A673 (cell line): Measurements from ENCODE around the gene YPEL2. TPM values are rescaled to one million over a fixed set of nuclear protein-coding genes. Genes with fewer than 3 reads are reported as not detected.

ENCODE experiments used
- BruUV-seq: library from RNA; stranded (reverse); fragments of 400-500 nt; replicated peaks from 2 replicates; lab custom pipeline; 2021; lab: Mats Ljungman, UMichigan
- CTCF ChIA-PET: fragments of 300-600 bp; sonication (Branson Sonifier 250); formaldehyde crosslinking; loops from one replicate; lab custom pipeline; 2022; ENCODE audit warnings: antibody characterized with exemption; lab: Charles Lee
- POLR2A ChIA-PET: fragments of 300-600 bp; sonication (Branson Sonifier 250); formaldehyde crosslinking; loops from one replicate; lab custom pipeline; 2022; ENCODE audit warnings: antibody characterized with exemption; ENCODE audit not compliant: low non-redundant PET; lab: Charles Lee
- DNase-seq: peaks from one replicate; pipeline ENCODE4 v3.0.0-alpha.2; 2015; ENCODE audit warnings: low spot score
- H3K27ac ChIP-seq: fragments of 200-600 bp; sonication (generic); 2 replicates; pipeline ENCODE4 v1.5.1; 2016; ENCODE audit warnings: mixed run types, low read depth, mild to moderate bottlenecking, mixed read lengths, antibody characterized with exemption, low read length; ENCODE audit not compliant: poor library complexity, severe bottlenecking
- H3K27me3 ChIP-seq: fragments of 200-600 bp; sonication (generic); replicated peaks from 2 replicates; pipeline ENCODE4 v1.6.1; 2017; ENCODE audit warnings: mixed run types, low read depth, mild to moderate bottlenecking, mixed read lengths, antibody characterized with exemption, low read length; ENCODE audit not compliant: insufficient read depth, poor library complexity
- H3K36me3 ChIP-seq: fragments of 200-600 bp; sonication (generic); 2 replicates; pipeline ENCODE4 v1.6.1; 2016; ENCODE audit warnings: mixed run types, mild to moderate bottlenecking, mixed read lengths, antibody characterized with exemption, low read length; ENCODE audit not compliant: insufficient read depth, poor library complexity, severe bottlenecking
- H3K4me1 ChIP-seq: fragments of 200-600 bp; sonication (generic); 2 replicates; pipeline ENCODE4 v1.6.1; 2017; ENCODE audit warnings: mixed run types, mild to moderate bottlenecking, mixed read lengths, antibody characterized with exemption, low read length; ENCODE audit not compliant: insufficient read depth, poor library complexity, severe bottlenecking
- H3K4me3 ChIP-seq: fragments of 200-600 bp; sonication (generic); 2 replicates; pipeline ENCODE4 v1.5.1; 2016; ENCODE audit warnings: low read depth, mixed run types, mild to moderate bottlenecking, mixed read lengths, low read length; ENCODE audit not compliant: poor library complexity, severe bottlenecking
- H3K9me3 ChIP-seq: fragments of 200-600 bp; sonication (generic); 2 replicates; pipeline ENCODE4 v1.6.1; 2016; ENCODE audit warnings: mixed run types, low read depth, mild to moderate bottlenecking, mixed read lengths, antibody characterized with exemption, low read length; ENCODE audit not compliant: poor library complexity, severe bottlenecking
- EZH2 ChIP-seq: fragments of 200-600 bp; sonication (generic); IDR thresholded peaks from 2 replicates; pipeline ENCODE4 v1.6.1; 2017; ENCODE audit warnings: borderline replicate concordance, low read depth, mild to moderate bottlenecking, mixed read lengths, antibody characterized with exemption, low read length; ENCODE audit not compliant: poor library complexity, severe bottlenecking
- intact Hi-C: fragments of 100-400 bp; cut with micrococcal nuclease; formaldehyde crosslinking; loops from one replicate; pipeline ENCODE4 v1.10.0; 2022; ENCODE audit not compliant: unreplicated experiment
- total RNA-seq: library from RNA; stranded (reverse); gene quantifications from 2 replicates; pipeline ENCODE4 v1.2.3, GENCODE V29; 2021
- TF ChIP-seq, protein P1 (sequence below): fragments of 300-800, 200-600 bp; sonication (generic); conservative IDR thresholded peaks from 2 replicates; pipeline ENCODE4 v1.5.1; 2017; ENCODE audit warnings: low read depth, mild to moderate bottlenecking, antibody characterized with exemption, low read length, moderate library complexity, mixed read lengths

The YPEL2 gene
- total RNA-seq, 1 experiment from 2014 or later = 0.60 TPM

DNA sequence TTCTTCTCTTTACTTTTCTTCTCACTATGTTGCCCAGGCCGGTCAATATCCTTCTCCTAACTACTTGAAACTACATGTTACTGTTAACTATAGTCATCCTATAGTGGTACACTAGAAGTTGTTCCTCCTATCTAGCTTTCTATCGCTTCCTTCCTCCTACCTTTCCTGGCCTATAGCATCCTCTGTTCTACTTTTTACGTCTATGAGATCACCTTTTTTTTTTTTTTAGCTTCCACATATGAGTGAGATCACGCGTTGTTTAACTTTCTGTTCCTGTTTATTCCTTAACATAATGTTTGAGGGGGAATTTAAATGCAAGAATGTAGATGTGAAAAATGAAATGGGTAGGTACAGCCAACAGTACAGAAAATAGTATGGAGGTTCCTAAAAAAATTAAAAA is 30.5 kb upstream of the YPEL2 start:
- no TSS peak for BruUV-seq
- CTCF ChIA-PET = no interaction called here
- no peaks in the 10 kb centered on the region for H3K9me3 ChIP-seq

DNA sequence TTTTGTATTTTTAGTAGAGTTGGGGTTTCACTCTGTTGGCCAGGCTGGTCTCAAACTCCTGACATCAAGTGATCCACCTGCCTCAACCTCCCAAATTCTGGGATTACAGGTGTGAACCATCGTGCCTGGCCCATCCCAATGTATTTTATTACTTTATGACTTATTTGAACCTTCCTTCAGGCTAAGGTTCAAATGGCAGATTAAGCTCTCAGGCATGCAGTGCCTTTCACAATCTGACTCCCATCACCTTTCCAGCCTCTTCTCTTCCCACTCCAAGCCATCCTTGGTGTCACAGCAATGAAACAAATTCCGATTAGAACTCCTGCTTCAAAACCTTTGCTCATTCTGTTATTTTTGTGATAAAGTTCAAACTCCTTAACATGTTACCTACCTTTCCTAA is 26.6 kb upstream of the YPEL2 start:
- POLR2A ChIA-PET = no interaction called here
- CTCF ChIA-PET = no interaction called here

More for the DNA sequence above, 30.5 kb upstream of the YPEL2 start:
- H3K27ac ChIP-seq = no peak overlapping the region
- no peak overlapping the region for H3K4me3 ChIP-seq
- no peaks in the 10 kb centered on the region for H3K4me1 ChIP-seq
- POLR2A ChIA-PET = no interaction called here
- TF ChIP-seq, protein P1, sequence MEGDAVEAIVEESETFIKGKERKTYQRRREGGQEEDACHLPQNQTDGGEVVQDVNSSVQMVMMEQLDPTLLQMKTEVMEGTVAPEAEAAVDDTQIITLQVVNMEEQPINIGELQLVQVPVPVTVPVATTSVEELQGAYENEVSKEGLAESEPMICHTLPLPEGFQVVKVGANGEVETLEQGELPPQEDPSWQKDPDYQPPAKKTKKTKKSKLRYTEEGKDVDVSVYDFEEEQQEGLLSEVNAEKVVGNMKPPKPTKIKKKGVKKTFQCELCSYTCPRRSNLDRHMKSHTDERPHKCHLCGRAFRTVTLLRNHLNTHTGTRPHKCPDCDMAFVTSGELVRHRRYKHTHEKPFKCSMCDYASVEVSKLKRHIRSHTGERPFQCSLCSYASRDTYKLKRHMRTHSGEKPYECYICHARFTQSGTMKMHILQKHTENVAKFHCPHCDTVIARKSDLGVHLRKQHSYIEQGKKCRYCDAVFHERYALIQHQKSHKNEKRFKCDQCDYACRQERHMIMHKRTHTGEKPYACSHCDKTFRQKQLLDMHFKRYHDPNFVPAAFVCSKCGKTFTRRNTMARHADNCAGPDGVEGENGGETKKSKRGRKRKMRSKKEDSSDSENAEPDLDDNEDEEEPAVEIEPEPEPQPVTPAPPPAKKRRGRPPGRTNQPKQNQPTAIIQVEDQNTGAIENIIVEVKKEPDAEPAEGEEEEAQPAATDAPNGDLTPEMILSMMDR = no peak
- H3K36me3 ChIP-seq = no peaks in the 10 kb centered on the region
- no peaks in the 10 kb centered on the region for H3K27me3 ChIP-seq
- intact Hi-C loops = no loop called here
- DNase-seq = no peak

DNA sequence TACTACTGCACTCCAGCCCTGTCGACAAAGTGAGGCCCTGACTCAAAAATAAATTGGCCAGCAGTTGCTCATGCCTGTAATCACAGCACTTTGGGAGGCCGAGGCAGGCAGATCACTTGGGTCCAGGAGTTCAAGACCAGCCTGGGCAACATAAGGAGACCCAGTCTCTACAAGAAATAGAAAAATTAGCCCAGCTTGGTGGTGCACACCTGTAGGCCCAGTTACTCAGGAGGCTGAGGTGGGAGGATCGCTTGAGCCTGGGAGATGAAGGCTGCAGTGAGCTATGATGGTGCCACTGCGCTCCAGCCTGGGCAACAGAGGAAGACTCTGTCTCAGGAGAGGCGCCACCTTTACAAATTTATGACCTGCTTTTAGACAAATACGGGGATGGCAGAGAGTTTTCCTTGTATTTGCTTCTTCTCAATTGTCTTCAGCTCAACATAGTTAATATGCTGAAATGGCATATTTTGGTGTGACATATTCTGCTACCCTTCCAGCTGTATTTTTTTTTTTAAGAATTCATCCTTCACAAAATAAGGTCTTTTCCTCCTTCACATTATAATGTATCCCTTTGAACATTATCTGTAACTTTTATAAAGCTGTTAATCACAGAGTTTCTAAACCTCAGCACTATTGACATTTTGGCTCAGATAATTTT is 21.1 kb upstream of the YPEL2 start:
- Histone ChIP-seq H3K36me3 (no peaks in the 10 kb centered on the region), H3K9me3 (no peaks in the 10 kb centered on the region), H3K27me3 (no peaks in the 10 kb centered on the region), H3K4me1 (no peaks in the 10 kb centered on the region), H3K4me3 (no peak overlapping the region), H3K27ac (no peak overlapping the region)
- ChIA-PET CTCF (interaction anchor here (0.5 to 1.9 kb wide), 5 partner anchors 129 to 726 kb away, joined by 5 to 8 read pairs (median 6); no protein-coding TSS in a partner anchor), POLR2A (no interaction called here)
- BruUV-seq = no TSS peak
- no peak for DNase-seq
- TF ChIP-seq, protein P1 = no peak
- no peak for TF ChIP-seq EZH2
- intact Hi-C loops = loop anchor here (10.0 kb wide), 1 partner anchor 724 kb away; no protein-coding TSS in a partner anchor

More for the DNA sequence above, 26.6 kb upstream of the YPEL2 start:
- no peak overlapping the region for H3K4me3 ChIP-seq
- H3K36me3 ChIP-seq = no peaks in the 10 kb centered on the region
- H3K27me3 ChIP-seq = no peaks in the 10 kb centered on the region
- DNase-seq = no peak
- no peaks in the 10 kb centered on the region for H3K9me3 ChIP-seq
- H3K4me1 ChIP-seq = no peaks in the 10 kb centered on the region
- TF ChIP-seq, protein P1 = no peak
- TF ChIP-seq EZH2 = no peak
- no peak overlapping the region for H3K27ac ChIP-seq
- intact Hi-C loops = no loop called here
- no TSS peak for BruUV-seq
